Colonic mucosa (tissue), 4 donors: ENCODE results near the gene CFAP92. TPM values are rescaled to one million over a fixed set of nuclear protein-coding genes. Genes with fewer than 3 reads are reported as not detected.
A peak's percentile ranks its signal among the peaks of the same experiment; 100 is the strongest.

Experiments
- DNase-seq: peaks from one replicate; pipeline ENCODE4 v3.0.0-alpha.2; 2020
- H3K27ac ChIP-seq: fragments of 200-600 bp; one replicate; pipeline ENCODE4 v1.8.0; 2021
- H3K27me3 ChIP-seq: fragments of 200-600 bp; one replicate; pipeline ENCODE4 v1.8.0; 2021
- H3K36me3 ChIP-seq: fragments of 200-600 bp; one replicate; pipeline ENCODE4 v1.8.0; 2021
- H3K4me1 ChIP-seq: fragments of 200-600 bp; one replicate; pipeline ENCODE4 v1.8.0; 2021; ENCODE audit warnings: mild to moderate bottlenecking
- H3K4me3 ChIP-seq: fragments of 200-600 bp; one replicate; pipeline ENCODE4 v1.8.0; 2021
- H3K9ac ChIP-seq, 2 donors: one replicate each; pipeline ENCODE4 v1.7.0; 2013; ENCODE audit warnings: control low read depth in 2 of 2, low read depth in 2 of 2, low read length in 2 of 2
- H3K9me3 ChIP-seq: fragments of 200-600 bp; one replicate; pipeline ENCODE4 v1.8.0; 2021
- intact Hi-C: fragments of 100-400 bp; cut with DNase I; formaldehyde crosslinking; loops from one replicate; pipeline ENCODE4 v1.14.1; 2022
- total RNA-seq, 2 donors: library from RNA; stranded (reverse); fragmentation: NEBNext Ultra II Directional in 1 of 2; extraction: Animal tissue kit (Norgen Biotek cat#: 25700) in 1 of 2; gene quantifications; one replicate each; pipeline ENCODE4 v1.2.1, GENCODE V29; 2021
- TF ChIP-seq, protein P1 (sequence below): fragments of 200-600 bp; IDR thresholded peaks from one replicate; pipeline ENCODE4 v1.8.0; 2022; ENCODE audit warnings: antibody characterized with exemption, mild to moderate bottlenecking
- donor health status: healthy.
- donor health status: DM: no; HTN: no; CAD: no.
- donor health status: DM: no; HTN: no; CAD: no.

CFAP92 gene
- total RNA-seq, 2 donors from 2014 or later, result 0.77 to 1.2 TPM

DNA sequence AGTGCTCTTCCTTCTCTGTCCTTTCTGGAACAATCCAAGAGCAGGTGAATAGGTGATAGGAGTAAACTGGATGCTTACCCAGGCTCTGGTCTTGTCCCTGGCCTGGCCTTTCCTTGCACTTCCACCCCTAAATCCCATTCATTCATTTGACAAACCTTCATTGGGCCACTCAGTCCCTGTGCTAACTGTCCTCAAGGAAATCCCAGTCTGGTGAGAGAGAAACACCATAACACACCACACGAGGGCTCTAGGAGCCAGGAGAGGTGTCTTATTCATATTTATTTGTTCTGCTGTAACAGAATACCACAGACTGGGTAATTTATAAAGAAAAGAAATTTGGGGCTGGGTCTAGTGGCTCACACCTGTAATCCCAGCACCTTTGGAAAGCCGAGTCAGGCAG is 30.0 kb upstream of the CFAP92 start:
- TF ChIP-seq, protein P1, sequence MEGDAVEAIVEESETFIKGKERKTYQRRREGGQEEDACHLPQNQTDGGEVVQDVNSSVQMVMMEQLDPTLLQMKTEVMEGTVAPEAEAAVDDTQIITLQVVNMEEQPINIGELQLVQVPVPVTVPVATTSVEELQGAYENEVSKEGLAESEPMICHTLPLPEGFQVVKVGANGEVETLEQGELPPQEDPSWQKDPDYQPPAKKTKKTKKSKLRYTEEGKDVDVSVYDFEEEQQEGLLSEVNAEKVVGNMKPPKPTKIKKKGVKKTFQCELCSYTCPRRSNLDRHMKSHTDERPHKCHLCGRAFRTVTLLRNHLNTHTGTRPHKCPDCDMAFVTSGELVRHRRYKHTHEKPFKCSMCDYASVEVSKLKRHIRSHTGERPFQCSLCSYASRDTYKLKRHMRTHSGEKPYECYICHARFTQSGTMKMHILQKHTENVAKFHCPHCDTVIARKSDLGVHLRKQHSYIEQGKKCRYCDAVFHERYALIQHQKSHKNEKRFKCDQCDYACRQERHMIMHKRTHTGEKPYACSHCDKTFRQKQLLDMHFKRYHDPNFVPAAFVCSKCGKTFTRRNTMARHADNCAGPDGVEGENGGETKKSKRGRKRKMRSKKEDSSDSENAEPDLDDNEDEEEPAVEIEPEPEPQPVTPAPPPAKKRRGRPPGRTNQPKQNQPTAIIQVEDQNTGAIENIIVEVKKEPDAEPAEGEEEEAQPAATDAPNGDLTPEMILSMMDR, result peak; percentile 18
- no peak for DNase-seq
- Histone ChIP-seq H3K4me1 (no peaks in the 10 kb centered on the region), H3K9ac (no peak overlapping the region), H3K27ac (no peak overlapping the region), H3K36me3 (no peaks in the 10 kb centered on the region), H3K27me3 (no peaks in the 10 kb centered on the region), H3K4me3 (no peak overlapping the region), H3K9me3 (no peaks in the 10 kb centered on the region)
- intact Hi-C loops, result loop anchor here (10.0 kb wide), 1 partner anchor 61 kb away; no protein-coding TSS in a partner anchor

DNA sequence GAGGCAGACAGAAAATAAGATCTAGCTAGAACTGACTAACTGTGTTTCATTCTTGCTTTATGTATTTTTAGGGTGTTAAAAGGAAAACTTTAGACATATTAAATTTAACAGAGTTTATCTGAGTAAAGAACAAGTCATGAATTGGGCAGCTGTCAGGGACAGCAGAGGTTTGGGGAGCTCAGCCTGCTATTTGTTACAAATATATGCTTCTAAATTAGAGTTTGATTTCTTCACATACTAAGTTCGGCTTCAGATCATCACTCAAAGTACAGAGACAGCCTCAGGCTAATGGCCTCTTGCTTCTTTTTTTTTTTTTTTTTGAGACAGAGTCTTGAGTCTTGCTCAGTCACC is 29.1 kb upstream of the CFAP92 start:
- Histone ChIP-seq H3K4me3 (no peak overlapping the region), H3K4me1 (no peaks in the 10 kb centered on the region), H3K27me3 (no peaks in the 10 kb centered on the region), H3K27ac (no peak overlapping the region), H3K9me3 (no peaks in the 10 kb centered on the region), H3K36me3 (no peaks in the 10 kb centered on the region), H3K9ac (no peak overlapping the region)
- no peak for DNase-seq
- TF ChIP-seq, protein P1, result no peak
- intact Hi-C loops, result loop anchor here (10.0 kb wide), 1 partner anchor 62 kb away; no protein-coding TSS in a partner anchor

DNA sequence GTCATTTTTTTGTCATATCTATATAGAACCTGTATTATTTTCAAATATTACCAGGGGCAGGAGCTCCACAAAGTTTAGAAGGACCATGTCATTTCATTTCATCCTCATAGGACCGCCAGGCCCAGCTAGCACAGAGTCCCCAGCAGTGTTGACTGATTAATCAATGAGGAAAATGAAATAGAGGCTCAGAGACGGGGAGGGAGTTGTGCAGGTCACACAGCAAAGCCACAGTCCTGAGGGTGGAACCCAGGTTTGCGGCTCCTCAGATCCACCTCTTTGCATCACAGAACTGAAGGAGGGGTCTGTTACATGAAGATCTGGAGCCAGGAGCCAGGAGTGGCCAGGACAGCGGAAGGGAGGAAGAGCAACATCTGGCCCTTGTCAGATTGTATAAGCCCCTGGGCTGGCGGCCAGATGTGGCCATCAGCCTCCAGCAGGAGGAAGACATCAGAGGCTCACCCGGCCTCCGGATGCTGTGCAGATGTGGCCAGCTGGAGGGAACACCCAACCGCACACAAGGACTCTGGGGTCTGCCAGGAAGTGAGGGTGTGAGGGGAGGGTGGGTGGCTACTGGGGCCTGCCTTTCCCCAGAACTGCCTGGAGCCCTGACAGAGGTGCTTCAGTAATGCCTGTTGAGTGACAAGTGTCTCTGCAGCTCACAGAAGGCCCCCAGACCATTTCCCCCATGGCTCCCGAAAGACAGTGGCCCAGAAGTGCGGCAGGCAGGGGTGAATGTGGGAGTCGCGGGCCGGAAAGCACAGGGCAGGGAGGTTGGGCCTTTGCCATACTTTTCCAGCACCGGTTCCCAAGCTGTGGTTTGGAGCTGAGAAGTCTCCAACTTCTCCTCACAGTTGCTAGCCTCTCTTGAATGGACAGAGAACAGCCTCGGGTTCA is 28.5 kb upstream of the CFAP92 start:
- no peak overlapping the region for H3K4me3 ChIP-seq
- H3K27ac ChIP-seq, result no peak overlapping the region
- no peaks in the 10 kb centered on the region for H3K9me3 ChIP-seq
- peaks cover 1% of the 10 kb centered on the region for H3K4me1 ChIP-seq
- intact Hi-C loops, result loop anchor here (10.0 kb wide), 1 partner anchor 62 kb away; no protein-coding TSS in a partner anchor
- H3K27me3 ChIP-seq, result no peaks in the 10 kb centered on the region
- H3K9ac ChIP-seq, result no peak overlapping the region
- peak; percentile 62 for DNase-seq
- H3K36me3 ChIP-seq, result no peaks in the 10 kb centered on the region
- TF ChIP-seq, protein P1, result no peak

DNA sequence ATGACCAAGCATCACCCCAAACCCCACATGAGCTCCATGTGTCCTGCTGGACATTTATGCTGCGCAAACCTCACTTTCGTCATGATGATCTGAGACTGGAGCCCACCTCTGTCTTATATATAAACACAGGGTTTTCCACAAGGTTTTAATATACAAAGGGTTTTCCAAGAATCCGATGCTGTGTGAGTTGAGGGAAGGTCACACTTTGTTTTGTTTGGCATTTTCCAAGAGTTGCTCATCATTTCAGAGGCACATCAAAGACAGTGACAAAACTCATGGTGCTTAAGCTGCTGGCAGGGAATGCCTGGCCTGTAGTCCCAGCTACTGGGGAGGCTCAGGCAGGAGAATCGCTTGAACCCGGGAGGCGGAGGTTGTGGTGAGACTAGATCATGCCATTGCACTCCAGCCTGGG is 27.3 kb upstream of the CFAP92 start:
- Histone ChIP-seq H3K4me1 (peaks cover 11% of the 10 kb centered on the region), H3K9me3 (no peaks in the 10 kb centered on the region), H3K36me3 (no peaks in the 10 kb centered on the region), H3K27me3 (no peaks in the 10 kb centered on the region), H3K9ac (no peak overlapping the region), H3K27ac (no peak overlapping the region), H3K4me3 (no peak overlapping the region)
- TF ChIP-seq, protein P1, result no peak
- DNase-seq, result no peak
- intact Hi-C loops, result loop anchor here (10.0 kb wide), 1 partner anchor 64 kb away; no protein-coding TSS in a partner anchor

DNA sequence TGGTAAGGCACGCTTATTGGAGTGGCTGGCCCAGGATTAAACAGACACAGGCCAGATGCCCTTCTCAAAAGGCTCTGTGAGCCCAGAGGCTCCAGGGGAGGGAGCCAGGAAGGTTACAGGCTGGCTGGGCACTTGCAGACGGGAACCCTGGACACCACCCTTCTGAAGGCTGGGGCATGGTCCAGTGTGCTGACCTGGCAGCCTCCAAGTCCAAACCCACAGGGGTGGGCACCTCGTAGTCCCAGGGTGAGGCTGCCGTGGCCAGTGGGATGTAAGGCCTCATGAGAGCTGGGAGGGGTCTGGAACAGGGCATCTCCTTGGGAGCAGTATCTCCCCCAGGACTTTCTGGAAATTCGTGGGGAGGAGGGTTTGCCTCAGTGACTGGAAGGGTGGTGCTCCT is 26.8 kb upstream of the CFAP92 start:
- H3K27ac ChIP-seq, result no peak overlapping the region

More for the DNA sequence above, 26.8 kb upstream of the CFAP92 start:
- H3K9me3 ChIP-seq, result no peaks in the 10 kb centered on the region
- H3K4me3 ChIP-seq, result no peak overlapping the region
- H3K27me3 ChIP-seq, result no peaks in the 10 kb centered on the region
- TF ChIP-seq, protein P1, result no peak
- intact Hi-C loops, result loop anchor here (10.0 kb wide), 1 partner anchor 64 kb away; no protein-coding TSS in a partner anchor
- H3K36me3 ChIP-seq, result no peaks in the 10 kb centered on the region
- H3K4me1 ChIP-seq, result peaks cover 15% of the 10 kb centered on the region
- no peak for DNase-seq
- no peak overlapping the region for H3K9ac ChIP-seq
